GM23338 (cell line): Measurements from ENCODE around the gene LLGL2. TPM values are rescaled to one million over a fixed set of nuclear protein-coding genes. Genes with fewer than 3 reads are reported as not detected.

Source experiments
- ATAC-seq: fragments of 200-7000 bp; cut with Tn5 transposase; 3 replicates; pipeline ENCODE4 v1.9.1; 2020
- DNase-seq: peaks from one replicate; pipeline ENCODE4 v3.0.0-alpha.2; 2015; ENCODE audit warnings: low spot score
- H2AFZ ChIP-seq: fragments of 200-600 bp; sonication (generic); 2 replicates; pipeline ENCODE4 v1.8.0; 2016; ENCODE audit warnings: antibody characterized with exemption, mild to moderate bottlenecking, moderate library complexity
- H3F3A ChIP-seq: fragments of 200-600 bp; sonication (generic); replicated peaks from 2 replicates; pipeline ENCODE4 v1.8.0; 2017; ENCODE audit warnings: antibody characterized with exemption, mixed run types, low read depth
- H3K27ac ChIP-seq: fragments of 200-600 bp; sonication (generic); 2 replicates; pipeline ENCODE4 v1.6.1; 2016; ENCODE audit warnings: low read depth
- H3K27me3 ChIP-seq: fragments of 200-600 bp; sonication (generic); 2 replicates; pipeline ENCODE4 v1.8.0; 2016; ENCODE audit warnings: mild to moderate bottlenecking, mixed run types, moderate library complexity; ENCODE audit not compliant: insufficient read depth
- H3K36me3 ChIP-seq: fragments of 200-600 bp; sonication (generic); 2 replicates; pipeline ENCODE4 v1.8.0; 2016; ENCODE audit warnings: mild to moderate bottlenecking; ENCODE audit not compliant: insufficient read depth
- H3K4me1 ChIP-seq: fragments of 200-600 bp; sonication (generic); 2 replicates; pipeline ENCODE4 v1.8.0; 2016; ENCODE audit warnings: mild to moderate bottlenecking, moderate library complexity; ENCODE audit not compliant: insufficient read depth
- H3K4me2 ChIP-seq: fragments of 200-600 bp; sonication (generic); 2 replicates; pipeline ENCODE4 v1.7.1; 2017; ENCODE audit warnings: mixed run types
- H3K4me3 ChIP-seq: fragments of 200-600 bp; sonication (generic); 2 replicates; pipeline ENCODE4 v1.6.1; 2016; ENCODE audit warnings: mixed run types
- H3K79me2 ChIP-seq: fragments of 200-600 bp; sonication (generic); replicated peaks from 2 replicates; pipeline ENCODE4 v1.8.0; 2017; ENCODE audit warnings: mild to moderate bottlenecking; ENCODE audit not compliant: insufficient read depth
- H3K9me2 ChIP-seq: fragments of 200-600 bp; sonication (generic); 2 replicates; pipeline ENCODE4 v1.8.0; 2017; ENCODE audit not compliant: insufficient read depth
- H4K20me1 ChIP-seq: fragments of 200-600 bp; sonication (generic); replicated peaks from 2 replicates; pipeline ENCODE4 v1.8.0; 2017; ENCODE audit warnings: mild to moderate bottlenecking; ENCODE audit not compliant: insufficient read depth
- H3K27ac Mint-ChIP-seq: 2 replicates; pipeline ENCODE4 v1.8.0; 2020; ENCODE audit warnings: inconsistent platforms, mild to moderate bottlenecking, moderate library complexity, mixed read lengths
- H3K27me3 Mint-ChIP-seq: 3 replicates; pipeline ENCODE4 v1.8.0; 2022; ENCODE audit warnings: low read depth, mild to moderate bottlenecking, moderate library complexity, mixed read lengths, inconsistent platforms; ENCODE audit not compliant: insufficient read depth, poor library complexity
- H3K36me3 Mint-ChIP-seq: 3 replicates; pipeline ENCODE4 v1.8.0; 2021; ENCODE audit warnings: low read depth, mild to moderate bottlenecking, inconsistent platforms, moderate library complexity, mixed read lengths
- H3K4me1 Mint-ChIP-seq: 3 replicates; pipeline ENCODE4 v1.8.0; 2020; ENCODE audit warnings: mild to moderate bottlenecking, inconsistent platforms, mixed read lengths
- H3K4me3 Mint-ChIP-seq: 3 replicates; pipeline ENCODE4 v1.8.0; 2021; ENCODE audit warnings: moderate library complexity, mild to moderate bottlenecking, inconsistent platforms, mixed read lengths
- H3K9me3 Mint-ChIP-seq: 3 replicates; pipeline ENCODE4 v1.8.0; 2020; ENCODE audit warnings: moderate library complexity, mild to moderate bottlenecking, inconsistent platforms, mixed read lengths
- CREB1 ChIP-seq: fragments of 250-450 bp; sonication (Bioruptor Pico); IDR thresholded peaks from 2 replicates; pipeline ENCODE4 v1.5.0; 2020; ENCODE audit warnings: low read depth, mild to moderate bottlenecking, moderate library complexity
- CTCF ChIP-seq, 2 experiments: fragments of 200-600 bp in 1 of 2; sonication (generic) in 1 of 2; conservative IDR thresholded peaks; 2 replicates each; pipeline versions ENCODE4 v1.5.1 to v1.6.1; 2016 to 2017; ENCODE audit warnings: antibody characterized with exemption in 2 of 2, low read depth in 2 of 2, mild to moderate bottlenecking in 2 of 2, moderate library complexity in 1 of 2
- ETS1 ChIP-seq: IDR thresholded peaks from 2 replicates; pipeline ENCODE4 v1.6.1; 2016; ENCODE audit warnings: antibody characterized with exemption
- EZH2 ChIP-seq: fragments of 200-600 bp; sonication (generic); IDR thresholded peaks from one replicate; pipeline ENCODE4 v1.8.0; 2017; ENCODE audit warnings: antibody characterized with exemption, mild to moderate bottlenecking, low read depth; ENCODE audit not compliant: unreplicated experiment
- EZH2phosphoT487 ChIP-seq: fragments of 200-600 bp; sonication (generic); IDR thresholded peaks from one replicate; pipeline ENCODE4 v1.8.1; 2018; ENCODE audit warnings: antibody characterized with exemption; ENCODE audit not compliant: unreplicated experiment
- JUNB ChIP-seq: IDR thresholded peaks from one replicate; pipeline ENCODE4 v1.6.1; 2016; ENCODE audit warnings: antibody characterized with exemption; ENCODE audit not compliant: unreplicated experiment
- NANOG ChIP-seq: IDR thresholded peaks from 2 replicates; pipeline ENCODE4 v1.6.1; 2016; ENCODE audit warnings: antibody characterized with exemption, borderline replicate concordance
- POLR2AphosphoS5 ChIP-seq: IDR thresholded peaks from 2 replicates; pipeline ENCODE4 v1.6.1; 2016; ENCODE audit warnings: antibody characterized with exemption, low read depth
- REST ChIP-seq: IDR thresholded peaks from one replicate; pipeline ENCODE4 v1.6.1; 2018; ENCODE audit warnings: antibody characterized with exemption; ENCODE audit not compliant: unreplicated experiment
- STAT1 ChIP-seq: IDR thresholded peaks from one replicate; pipeline ENCODE4 v1.6.1; 2016; ENCODE audit warnings: antibody characterized with exemption; ENCODE audit not compliant: unreplicated experiment
- ZNF114 ChIP-seq: fragments of 250-450 bp; sonication (Bioruptor Pico); IDR thresholded peaks from 2 replicates; pipeline ENCODE4 v1.5.0; 2020; ENCODE audit warnings: mild to moderate bottlenecking, moderate library complexity
- ZNF331 ChIP-seq: fragments of 250-450 bp; sonication (Bioruptor Pico); IDR thresholded peaks from 2 replicates; pipeline ENCODE4 v1.5.0; 2020; ENCODE audit warnings: low read depth, mild to moderate bottlenecking, moderate library complexity
- polyA plus RNA-seq: library from polyadenylated mRNA; unstranded; fragments of >200 nt; fragmentation: Nextera tagmentation; extraction: Ambion mirVana; gene quantifications from 2 replicates; pipeline ENCODE4 v1.2.1, GENCODE V29; 2016
- total RNA-seq: library from RNA; depleted of rRNA; stranded (reverse); fragments of >200 nt; shearing (Covaris generic); gene quantifications from 2 replicates; pipeline ENCODE4 v1.2.3, GENCODE V29; 2014

LLGL2 gene
- total and polyA plus RNA-seq, 2 experiments from 2014 or later, result 62.5 to 78.5 TPM

- no peaks in the 10 kb centered on the region; the same call in 1 of the 2 replicates for H4K20me1 ChIP-seq
- no peak overlapping the region for H3K27ac ChIP-seq
- peaks cover 5% of the 10 kb centered on the region; the same call in 1 of the 2 replicates for H3K4me1 ChIP-seq
- H3K79me2 ChIP-seq, result no peaks in the 10 kb centered on the region
- H3K4me3 ChIP-seq, result no peak overlapping the region
- no peak overlapping the region for H2AFZ ChIP-seq
- H3K36me3 ChIP-seq, result no peaks in the 10 kb centered on the region
- H3K9me2 ChIP-seq, result no peaks in the 10 kb centered on the region
- no peak for ATAC-seq
- no peak for DNase-seq
- no peak overlapping the region for H3K4me2 ChIP-seq
- Mint-ChIP-seq H3K36me3 (peaks cover 11% of the 10 kb centered on the region; the same call in 2 of the 3 replicates), H3K4me3 (no peak overlapping the region), H3K27ac (no peak overlapping the region), H3K27me3 (peaks cover 14% of the 10 kb centered on the region), H3K9me3 (no peaks in the 10 kb centered on the region), H3K4me1 (peaks cover 7% of the 10 kb centered on the region)
- H3K27me3 ChIP-seq, result no peaks in the 10 kb centered on the region
- no peaks in the 10 kb centered on the region for H3F3A ChIP-seq
- no peak for TF ChIP-seq EZH2
- no peak for TF ChIP-seq NANOG
- no peak for TF ChIP-seq ETS1
- no peak for TF ChIP-seq CTCF (conservative IDR thresholded peaks at IDR 0.05; ENCODE audit: low read depth in 2 of 2)
- TF ChIP-seq CREB1 (CRISPR knock-in tag), result no peak
Observed at GRCh38 chr17:75475851-75476250, 49.6 kb upstream of the LLGL2 start.

- peaks cover 7% of the 10 kb centered on the region for H3K4me1 Mint-ChIP-seq
- Histone ChIP-seq H3K4me3 (no peak overlapping the region), H4K20me1 (no peaks in the 10 kb centered on the region; the same call in 1 of the 2 replicates), H3K9me2 (no peaks in the 10 kb centered on the region), H3K27me3 (no peaks in the 10 kb centered on the region), H2AFZ (no peak overlapping the region), H3K79me2 (no peaks in the 10 kb centered on the region), H3K27ac (no peak overlapping the region), H3K36me3 (no peaks in the 10 kb centered on the region), H3K4me2 (no peak overlapping the region), H3K4me1 (peaks cover 5% of the 10 kb centered on the region; the same call in 1 of the 2 replicates), H3F3A (no peaks in the 10 kb centered on the region)
- H3K9me3 Mint-ChIP-seq, result no peaks in the 10 kb centered on the region
- peaks cover 11% of the 10 kb centered on the region; the same call in 2 of the 3 replicates for H3K36me3 Mint-ChIP-seq
- ATAC-seq, result no peak
- H3K4me3 Mint-ChIP-seq, result no peak overlapping the region
- no peak for DNase-seq
- H3K27ac Mint-ChIP-seq, result no peak overlapping the region
- peaks cover 15% of the 10 kb centered on the region for H3K27me3 Mint-ChIP-seq
- TF ChIP-seq CTCF (conservative IDR thresholded peaks at IDR 0.05; ENCODE audit: low read depth in 2 of 2) (no peak), STAT1 (no peak), JUNB (no peak), ZNF331 (CRISPR knock-in tag) (no peak), EZH2 (no peak), ZNF114 (no peak), POLR2AphosphoS5 (no peak), NANOG (no peak), ETS1 (no peak), EZH2phosphoT487 (no peak), CREB1 (CRISPR knock-in tag) (no peak), REST (no peak)
Observed at GRCh38 chr17:75476271-75476671, 49.2 kb upstream of the LLGL2 start.
